ENCODE data around the gene FGFR3. TPM values are rescaled to one million over a fixed set of nuclear protein-coding genes. Genes with fewer than 3 reads are reported as not detected.

Gene FGFR3
- total RNA-seq, 3 donors from 2014 or later: 25.5 to 79.1 (median 31.2) TPM

- ATAC-seq (no peak), DNase-seq (no peak)
- Histone ChIP-seq H3K9me3 (no peaks in the 10 kb centered on the region), H3K36me3 (ENCODE audit: low read depth) (no peaks in the 10 kb centered on the region), H3K4me3 (no peak overlapping the region), H3K4me1 (ENCODE audit: low read depth) (peaks cover 9% of the 10 kb centered on the region)
- TF ChIP-seq, protein P1, sequence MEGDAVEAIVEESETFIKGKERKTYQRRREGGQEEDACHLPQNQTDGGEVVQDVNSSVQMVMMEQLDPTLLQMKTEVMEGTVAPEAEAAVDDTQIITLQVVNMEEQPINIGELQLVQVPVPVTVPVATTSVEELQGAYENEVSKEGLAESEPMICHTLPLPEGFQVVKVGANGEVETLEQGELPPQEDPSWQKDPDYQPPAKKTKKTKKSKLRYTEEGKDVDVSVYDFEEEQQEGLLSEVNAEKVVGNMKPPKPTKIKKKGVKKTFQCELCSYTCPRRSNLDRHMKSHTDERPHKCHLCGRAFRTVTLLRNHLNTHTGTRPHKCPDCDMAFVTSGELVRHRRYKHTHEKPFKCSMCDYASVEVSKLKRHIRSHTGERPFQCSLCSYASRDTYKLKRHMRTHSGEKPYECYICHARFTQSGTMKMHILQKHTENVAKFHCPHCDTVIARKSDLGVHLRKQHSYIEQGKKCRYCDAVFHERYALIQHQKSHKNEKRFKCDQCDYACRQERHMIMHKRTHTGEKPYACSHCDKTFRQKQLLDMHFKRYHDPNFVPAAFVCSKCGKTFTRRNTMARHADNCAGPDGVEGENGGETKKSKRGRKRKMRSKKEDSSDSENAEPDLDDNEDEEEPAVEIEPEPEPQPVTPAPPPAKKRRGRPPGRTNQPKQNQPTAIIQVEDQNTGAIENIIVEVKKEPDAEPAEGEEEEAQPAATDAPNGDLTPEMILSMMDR (IDR thresholded peaks at IDR 0.05): no peak
- intact Hi-C loops (cut with DNase I, micrococcal nuclease): no loop called here
Measured at GRCh38 chr4:1771555-1772305, 21.4 kb upstream of the FGFR3 start.

- Histone ChIP-seq H3K36me3 (ENCODE audit: low read depth) (no peaks in the 10 kb centered on the region), H3K4me3 (no peak overlapping the region), H3K4me1 (ENCODE audit: low read depth) (peaks cover 2% of the 10 kb centered on the region), H3K9me3 (no peaks in the 10 kb centered on the region)
- intact Hi-C loops (cut with DNase I, micrococcal nuclease): no loop called here
- DNase-seq (no peak), ATAC-seq (peak; percentile 33)
- TF ChIP-seq, protein P1 (IDR thresholded peaks at IDR 0.05): no peak
Measured at GRCh38 chr4:1772853-1773538, 20.1 kb upstream of the FGFR3 start.

GRCh38 chr4:1773754-1774153 lies 19.3 kb upstream of the FGFR3 start:
- H3K4me3 ChIP-seq: no peak overlapping the region
- TF ChIP-seq, protein P1 (IDR thresholded peaks at IDR 0.05): no peak
- no peaks in the 10 kb centered on the region for H3K9me3 ChIP-seq
- H3K4me1 ChIP-seq (ENCODE audit: low read depth): no peaks in the 10 kb centered on the region
- no peak for ATAC-seq
- H3K36me3 ChIP-seq (ENCODE audit: low read depth): no peaks in the 10 kb centered on the region
- intact Hi-C loops (cut with DNase I, micrococcal nuclease): no loop called here
- DNase-seq: no peak

DNA sequence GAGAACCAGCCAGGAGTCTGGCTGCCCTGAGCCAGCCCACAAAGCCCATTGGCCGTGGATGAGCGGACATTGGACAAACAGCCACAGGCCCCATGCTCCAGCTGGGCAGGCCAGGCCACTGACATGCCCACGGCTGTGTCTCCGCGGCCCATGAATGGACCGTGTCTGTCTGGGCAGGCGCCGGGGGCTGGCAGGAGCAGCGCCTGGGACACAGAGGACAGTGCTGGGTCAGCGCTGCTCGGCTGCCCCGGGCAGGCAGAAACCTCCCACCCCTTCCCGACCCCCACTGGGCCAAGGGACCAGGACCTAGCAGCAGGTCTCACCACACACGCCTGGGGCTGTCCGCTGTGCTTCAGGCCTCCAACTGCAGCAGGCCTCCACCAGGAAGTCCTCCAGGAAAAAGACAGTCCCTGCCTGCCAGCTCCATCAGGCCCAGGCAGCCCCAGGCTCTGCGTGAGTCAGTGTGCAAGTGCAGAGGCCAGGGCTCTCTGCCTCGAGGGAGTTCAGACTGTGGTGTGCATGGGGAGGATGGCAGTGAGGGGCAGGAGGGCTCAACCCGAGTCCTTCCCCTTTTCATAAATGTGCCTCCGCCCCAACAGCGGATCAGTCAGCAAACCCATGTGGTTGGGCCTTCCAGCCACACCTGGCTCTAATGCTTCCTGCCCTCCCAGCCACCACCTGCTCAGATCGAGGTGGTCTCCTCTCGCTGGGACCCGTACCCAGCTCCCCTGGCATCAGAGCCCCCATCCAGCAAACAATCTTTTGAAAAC lies 17.2 kb upstream of the FGFR3 start:
- no peaks in the 10 kb centered on the region for H3K9me3 ChIP-seq
- no peaks in the 10 kb centered on the region for H3K4me1 ChIP-seq (ENCODE audit: low read depth)
- H3K4me3 ChIP-seq: no peak overlapping the region
- H3K36me3 ChIP-seq (ENCODE audit: low read depth): no peaks in the 10 kb centered on the region
- peak; percentile 20 for ATAC-seq
- no peak for DNase-seq
- intact Hi-C loops (cut with DNase I, micrococcal nuclease): no loop called here
- TF ChIP-seq, protein P1 (IDR thresholded peaks at IDR 0.05): no peak

GRCh38 chr4:1776521-1777161 lies 16.5 kb upstream of the FGFR3 start:
- ATAC-seq (no peak), DNase-seq (no peak)
- Histone ChIP-seq H3K9me3 (no peaks in the 10 kb centered on the region), H3K4me1 (ENCODE audit: low read depth) (no peaks in the 10 kb centered on the region), H3K4me3 (no peak overlapping the region), H3K36me3 (ENCODE audit: low read depth) (no peaks in the 10 kb centered on the region)
- intact Hi-C loops (cut with DNase I, micrococcal nuclease): no loop called here
- TF ChIP-seq, protein P1 (IDR thresholded peaks at IDR 0.05): no peak

Measured in mucosa of descending colon (tissue), 3 donors.